8988T (cell line): Measurements from ENCODE around the gene RPRD1A.
"Not testable (repeated sequence)": the region's sequence is repeated elsewhere in the genome, so short reads cannot be mapped to it uniquely, and the experiment has no call there.

ENCODE experiments used
- DNase-seq: peaks from one replicate; pipeline ENCODE4 v3.0.0; 2011

The RPRD1A gene

GRCh38 chr18:36067055-36067957 lies at the start of gene RPRD1A:
TSS of gene RPRD1A (minus strand) at chr18:36067559. CDS start at chr18:36067404, 155 bp downstream.
- DNase-seq = peak; percentile 88

- DNase-seq = not testable (repeated sequence)
These were observed 49.4 kb upstream of the RPRD1A start for GRCh38 chr18:36116771-36117170.

GRCh38 chr18:36114738-36115137 lies 47.4 kb upstream of the RPRD1A start:
- DNase-seq = no peak

GRCh38 chr18:36114251-36114650 lies 46.9 kb upstream of the RPRD1A start:
- no peak for DNase-seq

GRCh38 chr18:36112302-36112701 lies 44.9 kb upstream of the RPRD1A start:
- no peak for DNase-seq

- DNase-seq = no peak
These were observed 42.4 kb upstream of the RPRD1A start for GRCh38 chr18:36109737-36110136.

GRCh38 chr18:36108601-36109000 lies 41.2 kb upstream of the RPRD1A start:
- DNase-seq = no peak

GRCh38 chr18:36108196-36108595 lies 40.8 kb upstream of the RPRD1A start:
- DNase-seq = no peak

- no peak for DNase-seq
These were observed 40.1 kb upstream of the RPRD1A start for GRCh38 chr18:36107477-36107876.

GRCh38 chr18:36104749-36105148 lies 37.4 kb upstream of the RPRD1A start:
- no peak for DNase-seq

GRCh38 chr18:36101943-36102342 lies 34.6 kb upstream of the RPRD1A start:
- DNase-seq = no peak

GRCh38 chr18:36099311-36099710 lies 32.0 kb upstream of the RPRD1A start:
- DNase-seq = no peak

- no peak for DNase-seq
These were observed 29.6 kb upstream of the RPRD1A start for GRCh38 chr18:36096955-36097354.

GRCh38 chr18:36095936-36096519 lies 28.7 kb upstream of the RPRD1A start:
- DNase-seq = no peak

GRCh38 chr18:36094431-36094830 lies 27.1 kb upstream of the RPRD1A start:
- no peak for DNase-seq

- not testable (repeated sequence) for DNase-seq
These were observed 24.8 kb upstream of the RPRD1A start for GRCh38 chr18:36092116-36092515.

- no peak for DNase-seq
These were observed 21.6 kb upstream of the RPRD1A start for GRCh38 chr18:36089001-36089400.

- no peak for DNase-seq
These were observed 20.9 kb upstream of the RPRD1A start for GRCh38 chr18:36088256-36088655.

- no peak for DNase-seq
These were observed 18.8 kb upstream of the RPRD1A start for GRCh38 chr18:36086186-36086585.

GRCh38 chr18:36085195-36085594 lies 17.8 kb upstream of the RPRD1A start:
- no peak for DNase-seq

- no peak for DNase-seq
These were observed 16.4 kb upstream of the RPRD1A start for GRCh38 chr18:36083729-36084128.

GRCh38 chr18:36081118-36081517 lies 13.8 kb upstream of the RPRD1A start:
- not testable (repeated sequence) for DNase-seq

- no peak for DNase-seq
These were observed 11.6 kb upstream of the RPRD1A start for GRCh38 chr18:36078751-36079529.

- DNase-seq = not testable (repeated sequence)
These were observed 10.4 kb upstream of the RPRD1A start for GRCh38 chr18:36077764-36078163.
